ENCODE results near the gene PRRC1.
A peak's percentile ranks its signal among the peaks of the same experiment; 100 is the strongest.

The PRRC1 gene

GRCh38 chr5:127517480-127518318, at the start of gene PRRC1:
PRRC1 (plus strand) TSS chr5:127517640; CDS start chr5:127523480, 5,840 bp downstream.
- Histone ChIP-seq H3K27me3 (no peaks in the 10 kb centered on the region), H3K4me3 (peak within 1 kb of the TSS; percentile 87 to 99 (median 98)), H3K4me2 (peak within 1 kb of the TSS; percentile 77 to 92 (median 82)), H4K20me1 (peaks cover 0 to 38% (median 11%) of the 10 kb centered on the region in 11 experiments; a peak in 12 of 22 replicates), H3K9me3 (replicated peaks in 1 of 11) (peaks cover 23 to 32% (median 27%) of the 10 kb centered on the region in 11 experiments), H3K4me1 (peaks cover 11 to 18% (median 15%) of the 10 kb centered on the region in 10 experiments), H3K27ac (peak within 1 kb of the TSS; percentile 80 to 91 (median 88)), H3K36me3 (peaks cover 35 to 39% (median 36%) of the 10 kb centered on the region in 11 experiments), H3K9ac (peak within 1 kb of the TSS; percentile 85 to 96 (median 92))
- no peak for TF ChIP-seq Cebpa-rat (IDR thresholded peaks at IDR 0.05)

DNA sequence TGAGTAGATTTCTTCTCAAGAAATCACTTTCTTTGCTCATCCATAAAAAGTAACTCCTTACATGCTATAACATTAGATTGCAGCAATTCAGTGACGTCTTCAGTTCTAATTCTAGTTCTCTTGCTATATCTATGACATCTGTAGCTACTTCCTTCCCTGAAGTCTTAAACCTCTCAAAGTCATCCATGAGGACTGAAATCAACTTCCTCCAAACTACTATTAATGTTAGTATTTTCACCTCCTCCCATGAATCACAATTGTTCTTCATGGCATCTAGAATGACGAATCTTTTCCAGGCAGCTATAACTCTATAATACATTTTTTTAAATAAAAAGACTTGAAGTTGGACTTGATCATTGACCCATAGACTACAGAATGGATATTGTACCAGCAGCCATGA, 46.2 kb upstream of the PRRC1 start:
- Histone ChIP-seq H3K4me3 (no peak overlapping the region), H3K9me3 (replicated peaks in 1 of 11) (no peaks in the 10 kb centered on the region), H3K9ac (no peak overlapping the region), H3K27ac (no peak overlapping the region), H3K36me3 (no peaks in the 10 kb centered on the region), H3K27me3 (no peaks in the 10 kb centered on the region), H3K4me2 (no peak overlapping the region), H3K4me1 (0 out of 20 replicates have a peak, but pooled peaks cover 0 to 3% (median 0%) of the 10 kb centered on the region in 10 experiments), H4K20me1 (no peaks in the 10 kb centered on the region)
- no peak for TF ChIP-seq Cebpa-rat (IDR thresholded peaks at IDR 0.05)

DNA sequence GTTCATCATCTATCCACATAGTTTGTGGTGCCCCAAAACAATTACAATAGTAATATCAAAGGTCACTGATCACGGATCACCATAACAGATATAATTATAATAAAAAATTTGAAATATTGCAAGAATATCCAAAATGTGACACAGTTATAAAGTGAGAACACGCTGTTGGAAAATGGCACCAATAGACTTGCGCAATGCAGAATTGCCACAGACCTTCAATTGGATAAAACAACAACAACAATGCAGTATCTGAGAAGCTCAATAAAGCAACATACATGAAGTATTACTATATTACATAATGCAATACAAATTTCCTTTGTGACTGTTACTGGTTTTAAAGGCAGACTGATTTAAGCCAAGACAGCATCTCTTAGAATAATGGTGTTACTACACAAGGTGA, 44.7 kb upstream of the PRRC1 start:
- no peak overlapping the region for H3K4me2 ChIP-seq

GRCh38 chr5:127486471-127486870, 31.0 kb upstream of the PRRC1 start:
- H4K20me1 ChIP-seq: no peaks in the 10 kb centered on the region
- no peak overlapping the region for H3K27ac ChIP-seq
- H3K36me3 ChIP-seq: no peaks in the 10 kb centered on the region
- TF ChIP-seq Cebpa-rat (IDR thresholded peaks at IDR 0.05): no peak
- no peak overlapping the region for H3K4me2 ChIP-seq
- no peaks in the 10 kb centered on the region for H3K9me3 ChIP-seq (replicated peaks in 1 of 11)
- H3K4me3 ChIP-seq: no peak overlapping the region
- no peaks in the 10 kb centered on the region for H3K4me1 ChIP-seq
- no peaks in the 10 kb centered on the region for H3K27me3 ChIP-seq
- no peak overlapping the region for H3K9ac ChIP-seq

More for the DNA sequence above, 44.7 kb upstream of the PRRC1 start:
- Histone ChIP-seq H3K9me3 (replicated peaks in 1 of 11) (no peaks in the 10 kb centered on the region), H3K4me3 (no peak overlapping the region), H4K20me1 (no peaks in the 10 kb centered on the region), H3K27ac (no peak overlapping the region), H3K9ac (no peak overlapping the region), H3K4me1 (0 out of 20 replicates have a peak, but pooled peaks cover 0 to 3% (median 0%) of the 10 kb centered on the region in 10 experiments), H3K27me3 (no peaks in the 10 kb centered on the region), H3K36me3 (no peaks in the 10 kb centered on the region)
- 0 out of 22 replicates have a peak, but pooled peaks of 1 of the 11 experiments have one; percentile 22 for TF ChIP-seq Cebpa-rat (IDR thresholded peaks at IDR 0.05)

GRCh38 chr5:127492854-127493738, 24.3 kb upstream of the PRRC1 start:
- no peaks in the 10 kb centered on the region for H4K20me1 ChIP-seq
- H3K4me2 ChIP-seq: no peak overlapping the region
- no peaks in the 10 kb centered on the region for H3K27me3 ChIP-seq
- H3K4me3 ChIP-seq: no peak overlapping the region
- no peak overlapping the region for H3K9ac ChIP-seq
- H3K4me1 ChIP-seq: no peaks in the 10 kb centered on the region
- H3K9me3 ChIP-seq (replicated peaks in 1 of 11): no peaks in the 10 kb centered on the region
- no peaks in the 10 kb centered on the region for H3K36me3 ChIP-seq
- no peak for TF ChIP-seq Cebpa-rat (IDR thresholded peaks at IDR 0.05)
- H3K27ac ChIP-seq: no peak overlapping the region

DNA sequence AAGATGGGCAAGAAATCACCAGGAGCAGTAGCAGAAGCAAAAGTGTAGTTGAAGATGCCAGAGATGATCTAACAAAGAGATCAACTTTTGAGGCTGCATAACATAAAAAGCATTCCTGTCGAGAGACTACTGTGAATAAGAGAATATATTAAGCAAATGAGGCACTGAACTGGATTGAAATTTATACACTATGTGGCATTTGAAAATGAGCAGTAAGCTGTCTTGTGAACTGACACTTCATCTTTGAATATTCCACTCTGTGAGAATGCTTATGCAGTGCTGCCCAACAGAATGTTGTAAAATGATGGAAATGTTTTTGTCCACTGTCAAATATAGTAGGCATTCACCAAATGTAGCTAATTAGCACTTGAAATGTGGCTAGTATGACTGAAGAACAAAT, 18.9 kb upstream of the PRRC1 start:
- Histone ChIP-seq H3K36me3 (no peaks in the 10 kb centered on the region), H3K9me3 (replicated peaks in 1 of 11) (no peaks in the 10 kb centered on the region), H3K9ac (no peak overlapping the region), H3K4me2 (no peak overlapping the region), H3K27ac (no peak overlapping the region), H3K4me1 (no peaks in the 10 kb centered on the region), H3K4me3 (no peak overlapping the region), H4K20me1 (no peaks in the 10 kb centered on the region), H3K27me3 (no peaks in the 10 kb centered on the region)
- no peak for TF ChIP-seq Cebpa-rat (IDR thresholded peaks at IDR 0.05)

DNA sequence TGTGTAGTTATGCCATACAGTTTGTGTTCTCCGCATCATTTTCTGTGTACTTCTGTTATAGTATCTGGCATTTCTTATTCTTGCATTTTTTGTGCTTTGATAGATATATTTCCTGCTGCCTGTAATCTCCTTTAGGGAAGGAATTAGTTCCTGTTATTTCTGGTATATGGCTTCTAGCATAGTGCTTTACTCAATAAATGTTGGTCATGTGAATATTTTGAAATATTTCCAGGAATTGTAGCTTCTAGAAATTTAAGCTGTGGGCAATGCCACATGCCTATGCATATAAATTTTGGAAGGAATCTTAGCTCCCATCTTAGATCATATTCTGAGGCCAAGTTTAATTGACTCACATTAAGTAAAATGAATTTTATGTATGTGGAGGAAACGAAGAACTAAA, 11.5 kb upstream of the PRRC1 start:
- peak overlapping the region in 1 of 11 experiments; percentile 38; a peak in 1 of 22 replicates for H3K9ac ChIP-seq
- peaks cover 0 to 8% (median 0%) of the 10 kb centered on the region in 11 experiments; a peak in 2 of 22 replicates for H3K9me3 ChIP-seq (replicated peaks in 1 of 11)
- TF ChIP-seq Cebpa-rat (IDR thresholded peaks at IDR 0.05): no peak
- no peaks in the 10 kb centered on the region for H3K27me3 ChIP-seq
- no peaks in the 10 kb centered on the region for H3K36me3 ChIP-seq
- H3K27ac ChIP-seq: peak overlapping the region in 2 of 11 experiments; percentile 45 to 56; a peak in 2 of 22 replicates
- no peak overlapping the region for H3K4me3 ChIP-seq
- no peaks in the 10 kb centered on the region for H4K20me1 ChIP-seq
- H3K4me1 ChIP-seq: peaks cover 0 to 22% (median 0%) of the 10 kb centered on the region in 10 experiments; a peak in 4 of 20 replicates
- H3K4me2 ChIP-seq: peak overlapping the region in 2 of 11 experiments; percentile 58 to 72; a peak in 3 of 22 replicates

DNA sequence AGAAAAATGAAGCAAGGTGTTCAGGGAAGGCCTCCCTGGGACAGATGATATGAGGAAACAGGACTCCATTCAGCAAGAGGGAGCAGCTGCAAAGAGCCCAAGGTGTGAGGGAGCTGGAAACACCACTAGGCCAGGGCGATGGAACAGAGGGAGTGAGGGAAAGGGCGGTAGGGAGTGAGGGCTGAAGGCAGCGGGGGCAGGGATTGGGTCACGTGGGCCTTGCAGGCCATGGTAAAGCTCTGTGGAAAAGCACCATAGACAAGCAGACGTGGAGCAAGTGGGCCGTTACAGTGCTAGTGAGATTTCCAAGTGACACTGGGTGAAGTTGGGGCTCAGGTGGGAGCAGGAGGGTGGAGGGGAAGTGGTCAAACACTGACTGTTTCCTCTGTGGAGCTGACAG, 10.8 kb upstream of the PRRC1 start:
- Histone ChIP-seq H3K27me3 (no peaks in the 10 kb centered on the region), H3K36me3 (no peaks in the 10 kb centered on the region), H4K20me1 (no peaks in the 10 kb centered on the region), H3K27ac (peak overlapping the region in 1 of 11 experiments; percentile 30; a peak in 1 of 22 replicates), H3K9me3 (replicated peaks in 1 of 11) (peaks cover 0 to 8% (median 0%) of the 10 kb centered on the region in 11 experiments; a peak in 2 of 22 replicates), H3K4me3 (no peak overlapping the region), H3K4me2 (peak overlapping the region in 2 of 11 experiments; percentile 58 to 72; a peak in 4 of 22 replicates), H3K9ac (no peak overlapping the region), H3K4me1 (peaks cover 0 to 22% (median 0%) of the 10 kb centered on the region in 10 experiments; a peak in 4 of 20 replicates)
- no peak for TF ChIP-seq Cebpa-rat (IDR thresholded peaks at IDR 0.05)

All from BLaER1 treated with 17β-estradiol and CSF1 and Interleukin-3, amounts not matched to agents 10 nM and 100 nM (cell line).